Activated T-helper 17 cell treated with anti-CD3 and anti-CD28 coated beads, Interleukin-2, amount 50 U/mL, for 72 hours (primary cell): Measurements from ENCODE around the gene GSE1. TPM values are rescaled to one million over a fixed set of nuclear protein-coding genes. Genes with fewer than 3 reads are reported as not detected.
A peak's percentile ranks its signal among the peaks of the same experiment; 100 is the strongest.

ENCODE experiments used
- ATAC-seq: fragments of 150-1000 bp; cut with Tn5 transposase; replicated peaks from 2 replicates; pipeline ENCODE4 v1.10.0; 2021; ENCODE audit warnings: mild to moderate bottlenecking, moderate library complexity
- H3K27ac Mint-ChIP-seq: one replicate; pipeline ENCODE4 v1.8.0; 2022; ENCODE audit warnings: mixed read lengths
- H3K27me3 Mint-ChIP-seq: one replicate; pipeline ENCODE4 v1.8.0; 2022; ENCODE audit warnings: mixed read lengths
- H3K36me3 Mint-ChIP-seq: one replicate; pipeline ENCODE4 v1.8.0; 2022; ENCODE audit warnings: low read depth, mild to moderate bottlenecking, mixed read lengths
- H3K4me1 Mint-ChIP-seq: one replicate; pipeline ENCODE4 v1.8.0; 2022; ENCODE audit warnings: mixed read lengths
- H3K4me3 Mint-ChIP-seq: one replicate; pipeline ENCODE4 v1.8.0; 2022; ENCODE audit warnings: mild to moderate bottlenecking, mixed read lengths
- H3K9me3 Mint-ChIP-seq: one replicate; pipeline ENCODE4 v1.8.0; 2022; ENCODE audit warnings: mixed read lengths
- total RNA-seq, 2 donors: library from RNA; stranded (reverse); gene quantifications; one replicate each; pipeline ENCODE4 v1.2.3, GENCODE V29; 2022

The GSE1 gene
- total RNA-seq, 2 donors from 2014 or later, result 12.1 to 17.4 TPM

GRCh38 chr16:85570735-85571562, 42.2 kb upstream of the GSE1 start:
- peak overlapping the region; percentile 66 for H3K27ac Mint-ChIP-seq
- no peaks in the 10 kb centered on the region for H3K9me3 Mint-ChIP-seq
- peak; percentile 37 for ATAC-seq
- no peaks in the 10 kb centered on the region for H3K36me3 Mint-ChIP-seq
- peaks cover 25% of the 10 kb centered on the region for H3K4me1 Mint-ChIP-seq
- no peaks in the 10 kb centered on the region for H3K27me3 Mint-ChIP-seq
- peak overlapping the region; percentile 56 for H3K4me3 Mint-ChIP-seq

- no peak for ATAC-seq
- Mint-ChIP-seq H3K4me3 (peak overlapping the region; percentile 56), H3K4me1 (peaks cover 25% of the 10 kb centered on the region), H3K9me3 (no peaks in the 10 kb centered on the region), H3K27me3 (no peaks in the 10 kb centered on the region), H3K36me3 (no peaks in the 10 kb centered on the region), H3K27ac (peak overlapping the region; percentile 66)
These were observed 41.6 kb upstream of the GSE1 start for GRCh38 chr16:85571563-85571812.

GRCh38 chr16:85571813-85572619, 41.1 kb upstream of the GSE1 start:
- H3K4me1 Mint-ChIP-seq, result peaks cover 25% of the 10 kb centered on the region

GRCh38 chr16:85573045-85573695, 40.0 kb upstream of the GSE1 start:
- Mint-ChIP-seq H3K27ac (no peak overlapping the region), H3K36me3 (no peaks in the 10 kb centered on the region), H3K4me1 (peaks cover 25% of the 10 kb centered on the region), H3K4me3 (no peak overlapping the region), H3K9me3 (no peaks in the 10 kb centered on the region), H3K27me3 (no peaks in the 10 kb centered on the region)
- no peak for ATAC-seq

More at GRCh38 chr16:85571813-85572619, 41.1 kb upstream of the GSE1 start:
- peak overlapping the region; percentile 56 for H3K4me3 Mint-ChIP-seq
- no peaks in the 10 kb centered on the region for H3K36me3 Mint-ChIP-seq
- no peaks in the 10 kb centered on the region for H3K27me3 Mint-ChIP-seq
- H3K27ac Mint-ChIP-seq, result no peak overlapping the region
- H3K9me3 Mint-ChIP-seq, result no peaks in the 10 kb centered on the region
- no peak for ATAC-seq

- H3K4me1 Mint-ChIP-seq, result peaks cover 25% of the 10 kb centered on the region
- H3K36me3 Mint-ChIP-seq, result no peaks in the 10 kb centered on the region
- H3K4me3 Mint-ChIP-seq, result no peak overlapping the region
- no peak for ATAC-seq
- no peaks in the 10 kb centered on the region for H3K9me3 Mint-ChIP-seq
- H3K27me3 Mint-ChIP-seq, result no peaks in the 10 kb centered on the region
- no peak overlapping the region for H3K27ac Mint-ChIP-seq
These were observed 39.2 kb upstream of the GSE1 start for GRCh38 chr16:85573696-85574641.

GRCh38 chr16:85574672-85575475, 38.2 kb upstream of the GSE1 start:
- no peak for ATAC-seq
- Mint-ChIP-seq H3K36me3 (no peaks in the 10 kb centered on the region), H3K4me1 (peaks cover 25% of the 10 kb centered on the region), H3K27ac (no peak overlapping the region), H3K9me3 (no peaks in the 10 kb centered on the region), H3K27me3 (no peaks in the 10 kb centered on the region), H3K4me3 (no peak overlapping the region)

GRCh38 chr16:85575920-85576319, 37.2 kb upstream of the GSE1 start:
- no peak for ATAC-seq
- Mint-ChIP-seq H3K4me1 (peaks cover 17% of the 10 kb centered on the region), H3K4me3 (no peak overlapping the region), H3K27me3 (no peaks in the 10 kb centered on the region), H3K9me3 (no peaks in the 10 kb centered on the region), H3K27ac (no peak overlapping the region), H3K36me3 (no peaks in the 10 kb centered on the region)

- Mint-ChIP-seq H3K4me3 (no peak overlapping the region), H3K36me3 (no peaks in the 10 kb centered on the region), H3K27ac (no peak overlapping the region), H3K27me3 (no peaks in the 10 kb centered on the region), H3K4me1 (peaks cover 11% of the 10 kb centered on the region), H3K9me3 (no peaks in the 10 kb centered on the region)
- ATAC-seq, result no peak
These were observed 36.2 kb upstream of the GSE1 start for GRCh38 chr16:85576944-85577343.

- no peaks in the 10 kb centered on the region for H3K36me3 Mint-ChIP-seq
- H3K4me3 Mint-ChIP-seq, result no peak overlapping the region
- H3K27me3 Mint-ChIP-seq, result no peaks in the 10 kb centered on the region
- H3K27ac Mint-ChIP-seq, result no peak overlapping the region
- H3K4me1 Mint-ChIP-seq, result peaks cover 4% of the 10 kb centered on the region
- H3K9me3 Mint-ChIP-seq, result no peaks in the 10 kb centered on the region
- ATAC-seq, result no peak
These were observed 35.1 kb upstream of the GSE1 start for GRCh38 chr16:85577899-85578598.

GRCh38 chr16:85578599-85578948, 34.5 kb upstream of the GSE1 start:
- Mint-ChIP-seq H3K36me3 (no peaks in the 10 kb centered on the region), H3K27ac (no peak overlapping the region), H3K4me3 (no peak overlapping the region), H3K4me1 (peaks cover 4% of the 10 kb centered on the region), H3K27me3 (no peaks in the 10 kb centered on the region), H3K9me3 (no peaks in the 10 kb centered on the region)
- ATAC-seq, result no peak

GRCh38 chr16:85579191-85579590, 33.9 kb upstream of the GSE1 start:
- H3K4me1 Mint-ChIP-seq, result peaks cover 4% of the 10 kb centered on the region
- ATAC-seq, result no peak
- H3K9me3 Mint-ChIP-seq, result no peaks in the 10 kb centered on the region
- H3K4me3 Mint-ChIP-seq, result no peak overlapping the region
- H3K27me3 Mint-ChIP-seq, result no peaks in the 10 kb centered on the region
- H3K36me3 Mint-ChIP-seq, result no peaks in the 10 kb centered on the region
- H3K27ac Mint-ChIP-seq, result no peak overlapping the region

GRCh38 chr16:85579923-85580580, 33.1 kb upstream of the GSE1 start:
- Mint-ChIP-seq H3K36me3 (no peaks in the 10 kb centered on the region), H3K4me3 (no peak overlapping the region), H3K27me3 (no peaks in the 10 kb centered on the region), H3K27ac (peak overlapping the region; percentile 11), H3K4me1 (peaks cover 4% of the 10 kb centered on the region), H3K9me3 (no peaks in the 10 kb centered on the region)
- no peak for ATAC-seq

- no peak overlapping the region for H3K4me3 Mint-ChIP-seq
- no peaks in the 10 kb centered on the region for H3K27me3 Mint-ChIP-seq
- H3K27ac Mint-ChIP-seq, result no peak overlapping the region
- no peaks in the 10 kb centered on the region for H3K36me3 Mint-ChIP-seq
- H3K4me1 Mint-ChIP-seq, result peaks cover 4% of the 10 kb centered on the region
- no peaks in the 10 kb centered on the region for H3K9me3 Mint-ChIP-seq
- no peak for ATAC-seq
These were observed 32.4 kb upstream of the GSE1 start for GRCh38 chr16:85580684-85581083.
